ENCODE results near the gene PIGC.
"Not testable (repeated sequence)": the region's sequence is repeated elsewhere in the genome, so short reads cannot be mapped to it uniquely, and the experiment has no call there.

Gene PIGC

DNA sequence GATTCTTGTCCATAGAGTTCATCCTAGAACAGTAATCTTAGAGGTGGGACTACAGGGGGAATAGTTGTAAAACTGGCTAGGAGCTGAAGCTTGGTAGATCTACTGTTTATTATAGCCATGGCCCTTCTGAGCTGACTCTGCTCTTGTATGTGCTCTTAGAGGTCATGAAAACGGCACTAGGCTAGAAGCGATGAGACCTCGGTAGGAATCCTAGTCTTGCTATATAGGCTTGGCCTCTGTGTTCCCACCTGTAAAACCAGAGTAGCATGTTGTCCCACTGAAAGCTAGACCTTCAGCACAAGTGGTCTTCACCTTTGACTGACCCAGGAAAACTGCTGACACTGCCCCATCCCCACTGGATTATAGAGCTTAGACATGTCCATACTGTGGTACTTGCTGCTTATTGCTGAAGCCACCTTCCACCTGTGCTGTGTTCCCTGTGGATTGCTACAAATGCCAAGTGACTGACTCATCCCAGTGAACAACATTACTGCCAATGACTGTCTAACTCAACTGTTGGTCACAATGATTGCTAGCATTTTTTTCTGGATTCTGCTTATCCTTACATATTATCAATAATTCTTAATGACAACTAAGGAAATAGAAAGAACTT lies 23.0 kb upstream of the PIGC start:
- DNase-seq (ENCODE audit: low read depth in 2 of 2) = no peak

DNA sequence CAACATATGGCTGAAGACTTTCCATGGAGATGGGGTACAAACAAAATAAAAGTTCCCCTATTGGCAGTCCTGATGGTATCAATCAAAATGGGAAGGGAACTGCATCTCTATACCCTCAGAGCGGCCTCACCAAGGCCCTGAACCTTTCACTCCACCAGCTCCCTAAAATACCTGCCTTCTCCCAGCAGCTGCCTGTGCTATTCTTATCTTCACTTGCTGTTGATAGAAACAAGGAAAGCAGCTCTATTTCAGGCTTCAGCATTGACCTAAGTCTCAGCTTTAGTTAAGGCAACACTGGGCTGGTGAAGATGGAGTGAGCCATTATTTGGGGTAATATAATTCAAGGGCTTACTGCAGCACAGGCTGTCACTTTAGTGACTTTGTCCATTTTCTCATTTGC lies 21.7 kb upstream of the PIGC start:
- no peak for DNase-seq (ENCODE audit: low read depth in 2 of 2)

DNA sequence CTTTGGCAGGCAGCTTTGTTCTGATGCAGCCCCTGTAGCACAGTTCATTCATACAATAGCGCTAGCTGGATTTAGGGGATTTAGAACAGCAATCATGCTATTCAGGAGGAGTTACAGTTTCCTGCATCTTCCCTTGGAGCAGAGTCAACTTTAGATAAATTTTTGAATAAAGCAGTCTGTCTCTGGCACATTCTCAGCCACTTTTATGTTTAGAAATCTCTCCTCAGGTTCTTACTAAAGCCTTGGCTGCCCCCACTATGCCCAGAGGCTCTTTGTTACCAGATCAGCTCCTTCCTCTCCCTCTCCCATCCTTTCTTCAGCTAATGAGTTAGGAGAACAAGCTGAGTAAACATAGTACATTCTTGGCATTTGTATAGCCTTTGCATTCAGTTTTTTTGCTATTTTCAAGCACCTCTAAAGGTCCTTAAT lies 17.0 kb upstream of the PIGC start:
- no peak for DNase-seq (ENCODE audit: low read depth in 2 of 2)

DNA sequence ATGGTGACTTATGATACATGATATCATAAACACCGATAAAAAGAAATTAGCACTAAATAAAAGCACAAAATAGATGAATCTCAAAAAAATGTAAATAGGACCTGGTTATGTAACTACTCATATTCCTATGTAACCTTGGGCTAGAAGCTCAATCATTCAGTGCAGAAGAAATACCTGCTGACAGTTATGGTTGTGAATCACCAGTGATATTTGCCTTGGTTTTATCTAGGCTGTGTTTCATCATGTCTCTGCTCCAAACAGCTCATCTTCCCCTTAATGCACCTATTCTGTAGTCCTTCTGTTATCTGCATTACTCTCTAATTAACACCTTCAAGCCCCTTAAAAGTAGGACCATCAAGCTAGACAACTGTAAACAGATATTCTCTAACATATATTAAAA lies 16.3 kb upstream of the PIGC start:
- DNase-seq (ENCODE audit: low read depth in 2 of 2) = no peak

DNA sequence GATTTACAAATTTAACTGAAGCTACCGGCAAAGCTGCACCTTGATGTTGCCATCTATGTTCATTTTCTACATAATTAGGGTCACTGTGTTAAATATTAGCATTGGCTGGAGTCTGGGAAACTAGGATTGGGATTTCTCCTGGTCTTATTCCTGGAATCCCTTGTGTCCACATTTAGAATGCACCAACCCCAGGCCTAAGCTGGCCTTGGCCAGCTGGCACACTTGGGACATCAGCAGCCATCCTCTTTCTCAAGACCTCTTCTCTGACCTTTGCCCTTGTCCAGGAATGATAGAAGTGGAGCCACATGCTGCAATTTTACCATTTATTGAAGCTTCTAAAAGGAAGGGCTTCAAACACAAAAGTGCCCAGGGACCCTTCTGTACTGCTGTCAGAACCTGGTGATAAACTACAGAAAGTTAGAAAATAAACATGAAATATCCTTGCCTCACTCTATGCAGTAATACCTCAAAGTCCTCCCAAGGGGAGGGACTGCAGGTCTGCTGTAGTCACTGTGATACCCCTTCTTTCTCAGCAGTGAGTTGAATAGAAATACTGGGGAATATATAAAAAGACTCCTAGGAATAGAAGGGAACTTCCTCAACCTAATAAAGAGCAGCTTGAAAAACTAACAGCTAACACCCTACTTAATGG lies 13.7 kb upstream of the PIGC start:
- no peak for DNase-seq (ENCODE audit: low read depth in 2 of 2)

DNA sequence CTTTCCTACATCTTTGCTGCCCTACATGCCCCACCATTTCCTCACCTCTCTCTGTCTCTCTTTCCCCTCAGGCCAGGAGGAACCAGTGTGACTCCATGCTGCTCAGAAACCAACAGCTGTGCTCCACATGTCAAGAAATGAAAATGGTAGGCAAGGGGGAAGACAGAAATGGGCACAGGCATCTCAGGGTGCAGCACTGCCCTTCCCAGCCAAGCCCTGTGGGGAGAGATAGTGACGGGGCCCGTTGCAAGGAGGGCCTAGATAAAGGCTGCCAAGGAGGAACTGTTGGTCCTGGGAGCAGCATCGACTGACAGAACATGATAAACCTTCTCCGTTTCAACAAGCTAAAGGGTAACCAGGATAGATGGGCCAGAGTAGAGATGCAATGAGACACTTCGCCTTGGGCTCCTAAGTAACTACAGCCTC lies 12.5 kb upstream of the PIGC start:
- DNase-seq (ENCODE audit: low read depth in 2 of 2) = no peak

DNA sequence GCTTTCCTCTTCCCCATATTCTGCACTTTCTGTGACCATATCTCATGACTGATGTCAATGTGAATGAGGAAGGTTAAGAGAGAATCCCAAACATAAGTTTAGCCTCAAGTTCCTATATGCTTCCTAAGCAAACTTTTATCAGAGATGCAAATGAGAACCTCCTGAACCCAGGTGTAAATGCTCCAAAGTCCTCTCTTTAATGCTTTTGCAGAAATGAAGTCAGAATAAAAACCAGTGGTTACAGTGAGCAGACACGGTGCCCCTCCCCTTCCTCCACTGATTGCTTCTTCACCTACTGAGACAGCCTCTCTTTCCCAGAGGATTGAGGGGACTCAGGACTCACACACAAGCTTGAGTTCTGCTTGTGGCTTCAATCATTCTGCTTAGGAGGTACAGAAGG lies 11.6 kb upstream of the PIGC start:
- no peak for DNase-seq (ENCODE audit: low read depth in 2 of 2)

DNA sequence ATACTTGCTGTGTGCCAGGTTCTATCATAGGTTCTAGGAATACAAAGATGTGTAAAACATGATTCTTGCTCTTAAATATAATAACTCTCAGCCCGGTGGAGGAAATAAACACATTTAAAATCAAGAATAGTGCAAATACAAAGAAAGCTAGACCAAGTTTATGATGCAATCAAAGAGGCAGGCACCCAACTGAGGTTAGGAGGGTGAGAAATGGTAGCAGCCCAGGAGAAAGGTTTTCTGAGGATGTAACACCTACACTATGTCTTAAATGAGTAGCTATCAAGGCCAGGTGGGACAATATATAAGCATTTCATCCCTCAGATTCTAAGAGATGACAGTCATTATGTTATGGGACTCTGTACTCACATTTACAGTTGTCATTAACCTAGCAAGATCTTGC lies 9.7 kb upstream of the PIGC start:
- no peak for DNase-seq (ENCODE audit: low read depth in 2 of 2)

DNA sequence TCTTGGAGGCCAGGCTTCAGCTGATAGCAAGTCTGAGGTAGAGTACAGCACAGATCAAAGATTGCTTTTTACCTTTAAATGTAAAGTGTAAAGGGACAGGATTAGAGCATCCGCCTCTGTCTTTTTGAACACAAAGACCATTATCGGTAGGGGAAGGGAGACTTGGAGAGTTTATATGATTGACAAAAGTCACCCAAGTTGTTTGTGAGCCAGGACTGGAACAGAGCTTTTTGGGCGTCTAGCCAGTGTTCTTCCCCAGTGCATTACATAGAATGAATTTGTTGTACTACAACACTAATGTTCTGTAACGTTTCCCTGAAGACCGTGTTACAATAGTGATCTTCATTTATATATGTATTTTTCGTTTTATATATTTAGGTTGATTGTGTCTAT lies 9.3 kb upstream of the PIGC start:
- no peak for DNase-seq (ENCODE audit: low read depth in 2 of 2)

DNA sequence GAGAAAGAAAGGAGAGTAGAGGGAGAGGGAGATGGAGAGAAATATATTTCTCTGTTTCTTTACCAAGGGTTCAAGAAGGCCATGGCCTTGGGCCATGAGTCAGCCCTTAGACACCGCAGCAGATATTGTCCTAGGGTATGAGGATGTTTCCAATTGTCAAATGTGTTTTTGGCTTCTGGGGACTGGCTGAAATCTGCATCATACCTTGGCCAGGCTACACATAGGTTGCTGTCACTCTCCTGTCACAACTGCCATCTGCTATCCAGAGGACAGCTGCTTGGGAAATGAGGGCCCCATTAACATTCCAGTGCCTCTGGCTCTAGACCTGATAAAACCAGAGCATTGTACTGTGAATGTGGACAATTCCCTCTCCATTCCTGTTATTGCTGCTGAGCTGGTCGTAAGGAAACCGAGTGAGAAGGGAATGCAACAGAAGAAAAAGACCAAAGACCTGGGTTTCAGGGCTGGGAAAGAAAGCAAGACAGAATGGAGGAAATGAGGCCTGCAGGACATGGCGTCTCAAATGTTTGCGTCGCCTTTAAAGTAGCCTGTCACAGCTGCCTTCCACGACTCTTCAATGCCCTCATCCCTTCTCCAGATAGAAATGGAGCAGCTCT lies 8.8 kb upstream of the PIGC start:
- DNase-seq (ENCODE audit: low read depth in 2 of 2) = no peak

DNA sequence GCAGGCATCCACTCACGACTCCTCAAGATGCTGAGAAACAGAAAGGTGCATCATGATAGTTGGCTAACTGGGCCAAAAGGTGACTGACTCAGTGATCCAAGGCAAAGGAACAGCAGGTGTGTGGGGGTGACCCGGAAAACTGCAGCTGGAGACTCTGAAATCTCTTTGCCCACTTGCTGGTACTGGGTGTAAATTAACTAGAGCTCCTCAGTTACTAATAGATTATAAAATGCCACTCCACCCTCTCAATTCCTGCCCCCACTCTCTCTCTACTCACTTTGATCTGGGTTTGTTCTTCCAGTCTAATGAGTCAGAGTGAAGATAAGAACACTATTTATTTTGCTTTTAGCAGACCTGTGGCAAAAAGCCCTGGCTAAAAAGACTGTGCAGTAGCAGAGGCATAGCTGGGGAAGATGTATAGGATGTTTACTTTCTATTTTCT lies 7.2 kb upstream of the PIGC start:
- no peak for DNase-seq (ENCODE audit: low read depth in 2 of 2)

DNA sequence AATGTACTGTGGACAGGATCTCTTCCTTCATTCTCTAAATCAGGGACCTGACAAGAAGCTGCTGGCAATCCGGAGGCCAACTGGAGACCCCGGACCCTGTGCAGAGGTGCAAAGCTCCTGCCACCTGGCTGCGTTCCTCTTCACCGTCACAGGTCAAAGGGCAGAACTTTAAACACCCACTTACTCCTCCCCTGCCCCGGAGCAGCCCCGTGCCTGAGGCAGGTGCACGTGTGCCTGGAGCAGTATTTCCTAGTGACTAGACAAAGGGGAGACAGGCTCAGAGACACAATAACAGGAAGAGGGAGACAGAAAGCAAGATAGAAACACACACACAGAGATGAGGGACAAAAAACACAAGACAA lies 6.6 kb upstream of the PIGC start:
- DNase-seq (ENCODE audit: low read depth in 2 of 2) = no peak

DNA sequence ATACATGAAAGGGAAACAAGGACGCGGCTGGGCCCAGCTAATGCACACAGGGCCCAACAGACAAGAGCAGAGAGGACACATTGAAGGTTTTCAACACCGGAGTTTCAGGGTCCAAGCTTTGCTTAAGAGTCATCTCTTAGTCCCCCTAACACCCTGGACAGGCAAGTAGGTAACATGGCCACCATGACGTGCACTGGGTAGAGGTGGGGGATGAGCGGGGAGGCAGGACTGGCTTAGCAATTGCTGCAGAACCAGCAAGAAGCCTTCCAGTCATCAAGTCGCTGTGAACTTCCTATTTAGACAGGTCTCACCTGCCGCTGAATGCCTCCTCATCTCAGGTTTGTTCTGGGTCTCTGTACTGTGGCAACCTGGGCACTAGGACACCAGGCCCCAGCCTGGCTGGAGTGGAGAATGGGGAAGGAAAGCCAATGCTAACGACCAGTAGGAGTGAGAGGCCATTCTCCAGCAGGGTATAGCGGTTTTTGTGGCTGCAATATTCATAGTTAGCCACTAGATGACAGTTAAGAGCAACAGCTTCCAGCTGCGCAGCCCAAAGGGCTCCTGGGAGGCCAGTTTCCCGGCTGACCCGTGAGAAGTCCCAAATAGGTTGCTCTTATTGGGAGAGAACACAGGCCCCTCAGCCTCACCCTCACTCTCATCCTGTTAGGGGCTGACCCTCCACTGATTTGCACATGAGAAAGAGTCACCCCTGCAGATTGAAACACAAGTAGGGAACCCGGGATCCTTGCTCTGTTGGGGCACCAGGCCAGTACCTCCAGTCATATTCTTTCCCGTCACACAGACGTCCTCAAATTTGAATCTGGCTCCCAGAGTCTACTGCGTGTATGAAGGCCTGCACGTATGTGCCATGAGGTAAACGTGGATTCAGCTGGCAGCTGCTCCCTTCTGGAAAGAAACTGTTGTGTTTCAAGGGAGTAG lies 6.0 kb upstream of the PIGC start:
- DNase-seq (ENCODE audit: low read depth in 2 of 2) = no peak

DNA sequence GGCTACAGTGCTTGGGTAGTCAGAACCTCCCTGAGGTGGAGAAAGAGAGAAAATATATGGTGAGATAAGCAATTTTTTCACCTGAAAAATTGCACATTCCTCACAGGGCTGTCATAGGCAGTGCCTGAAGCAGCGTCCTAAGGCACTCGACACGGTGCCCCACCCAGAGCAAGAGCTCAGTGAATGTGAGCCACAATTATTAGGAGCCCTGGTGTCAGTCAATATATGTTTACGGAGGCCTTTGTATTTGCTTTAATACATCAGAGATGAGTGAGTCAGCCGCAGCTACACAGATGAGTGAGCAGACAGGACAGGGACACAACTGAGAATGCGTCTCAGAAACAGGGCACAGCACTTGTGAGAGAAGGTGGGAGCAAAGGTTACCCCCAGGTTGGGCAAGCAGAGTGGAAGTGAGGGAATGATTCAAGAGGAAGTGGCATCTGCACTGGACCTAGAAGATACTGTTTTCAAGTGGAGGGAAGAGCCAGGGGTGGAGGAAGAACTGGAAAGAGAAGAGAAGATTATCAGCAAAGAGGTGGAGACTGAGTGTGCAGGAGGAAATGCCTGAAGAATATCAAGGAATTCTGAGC lies 5.2 kb upstream of the PIGC start:
- no peak for DNase-seq (ENCODE audit: low read depth in 2 of 2)

DNA sequence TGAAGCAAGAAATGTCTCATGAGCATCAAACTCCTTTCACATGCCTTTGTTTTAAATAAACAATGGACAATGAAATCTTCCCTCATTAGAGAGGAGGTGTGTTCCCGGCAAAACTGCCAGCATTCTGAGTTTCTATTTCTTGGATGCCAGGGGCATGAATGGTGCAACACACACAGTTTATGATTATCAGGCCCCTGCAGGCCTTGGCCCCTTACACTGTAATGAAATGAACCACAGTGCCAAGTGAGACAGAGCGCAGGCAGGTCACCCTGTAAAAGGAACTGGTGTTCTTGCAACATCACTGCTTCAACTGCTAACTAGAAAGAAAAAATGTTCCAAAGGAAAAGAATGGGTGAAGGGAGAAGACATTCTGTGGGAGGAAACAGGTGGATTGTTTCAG lies 3.8 kb upstream of the PIGC start:
- no peak for DNase-seq (ENCODE audit: low read depth in 2 of 2)

DNA sequence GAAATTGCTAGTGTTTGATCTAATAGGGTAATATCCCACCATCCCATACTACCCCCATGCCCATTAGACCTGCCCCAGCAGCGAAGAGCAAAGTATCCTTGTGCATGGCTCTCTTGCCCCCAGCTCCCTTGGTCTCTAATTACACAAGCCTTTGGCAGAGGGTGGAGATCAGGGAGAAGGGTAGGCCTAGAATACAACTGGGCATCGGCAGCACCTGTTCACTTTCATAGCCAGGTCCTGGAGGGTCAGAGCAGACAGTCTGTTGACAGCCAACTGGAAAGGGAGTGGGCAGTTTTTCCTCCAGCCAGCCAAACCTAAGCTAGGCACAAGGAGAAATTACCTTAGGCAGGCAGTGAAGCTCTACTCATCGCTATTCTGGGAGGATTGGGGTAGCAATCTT lies 2.7 kb upstream of the PIGC start:
- DNase-seq (ENCODE audit: low read depth in 2 of 2) = no peak

DNA sequence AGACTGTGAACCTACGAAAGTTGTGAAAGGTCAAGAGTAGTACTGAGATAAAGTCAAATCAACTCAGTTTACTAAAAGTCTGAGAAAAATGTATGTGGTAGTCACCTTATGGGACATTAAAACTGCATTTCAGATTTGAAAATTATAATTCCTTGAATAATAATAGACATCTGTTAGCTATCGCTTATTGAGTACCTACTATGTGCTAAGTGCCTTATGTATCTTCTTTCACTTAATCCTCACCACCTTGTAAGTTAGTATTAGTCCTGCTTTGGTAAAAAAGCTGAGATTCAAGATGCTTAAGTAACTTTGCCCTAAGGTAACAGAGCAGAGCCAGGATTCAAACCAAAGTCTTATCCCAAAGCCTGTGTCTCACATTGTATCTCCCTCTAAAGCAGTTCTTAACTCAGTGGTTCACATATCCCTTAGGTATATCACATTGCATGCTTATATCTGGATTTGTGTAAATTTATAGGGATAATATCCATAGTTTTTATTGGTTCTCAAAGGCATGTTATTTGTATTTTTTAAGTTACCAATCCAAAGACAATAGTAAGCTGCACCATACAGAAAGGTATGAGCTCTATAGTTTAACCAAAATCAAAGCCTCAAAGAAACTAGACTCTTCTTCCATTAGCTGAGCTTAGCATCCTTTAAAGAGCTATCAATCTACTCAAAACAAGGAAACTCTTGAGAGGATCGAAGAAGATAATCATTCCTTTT lies 865 bp downstream of the PIGC start:
- no peak for DNase-seq (ENCODE audit: low read depth in 2 of 2)

DNA sequence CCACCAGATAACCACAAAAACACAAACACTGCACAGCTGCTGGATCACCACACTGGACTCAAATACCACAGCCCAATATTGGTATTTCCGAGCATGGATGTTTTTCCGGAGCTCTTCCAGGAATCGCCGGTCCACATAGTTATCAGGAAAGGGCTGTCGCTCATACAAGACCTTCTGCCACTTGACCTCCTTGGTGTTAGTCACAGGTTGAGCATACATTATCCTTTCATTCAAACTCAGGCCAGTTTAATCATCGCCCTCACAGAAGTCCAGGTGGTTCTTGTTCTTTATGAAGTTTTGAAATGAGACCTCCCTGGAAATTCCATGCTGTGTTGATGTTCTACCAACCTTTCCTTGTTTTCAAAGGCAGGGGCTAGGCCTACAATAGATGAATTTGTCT lies 1.5 kb downstream of the PIGC start:
- no peak for DNase-seq (ENCODE audit: low read depth in 2 of 2)

DNA sequence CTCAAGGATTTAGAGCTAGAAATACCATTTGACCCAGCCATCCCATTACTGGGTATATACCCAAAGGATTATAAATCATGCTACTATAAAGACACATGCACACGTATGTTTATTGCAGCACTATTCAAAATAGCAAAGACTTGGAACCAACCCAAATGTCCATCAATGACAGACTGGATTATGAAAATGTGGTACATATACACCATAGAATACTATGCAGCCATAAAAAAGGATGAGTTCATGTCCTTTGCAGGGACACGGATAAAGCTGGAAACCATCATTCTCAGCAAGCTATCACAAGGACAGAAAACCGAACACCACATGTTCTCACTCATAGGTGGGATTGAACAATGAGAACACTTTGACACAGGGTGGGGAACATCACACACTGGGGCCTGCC lies 6.7 kb downstream of the PIGC start:
- not testable (repeated sequence) for DNase-seq (ENCODE audit: low read depth in 2 of 2)

DNA sequence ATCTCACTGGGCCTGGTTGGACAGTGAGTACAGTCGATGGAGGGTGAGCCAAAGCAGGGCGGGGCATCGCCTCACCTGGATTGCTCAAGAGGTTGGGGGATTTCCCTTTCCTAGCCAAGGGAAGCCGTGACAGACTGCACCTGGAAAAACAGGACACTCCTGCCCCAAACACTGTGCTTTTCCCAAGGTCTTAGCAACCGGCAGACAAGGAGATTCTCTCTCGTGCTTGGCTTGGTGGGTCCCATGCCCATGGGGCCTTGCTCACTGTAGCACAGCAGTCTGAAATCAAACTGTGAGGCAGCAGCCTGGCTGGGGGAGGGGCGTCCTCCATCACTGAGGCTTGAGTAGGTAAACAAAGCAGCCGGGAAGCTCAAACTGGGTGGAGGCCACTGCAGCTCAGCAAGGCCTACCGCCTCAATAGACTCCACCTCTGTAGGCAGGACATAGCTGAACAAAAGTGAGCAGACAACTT lies 12.1 kb downstream of the PIGC start:
- no peak for DNase-seq (ENCODE audit: low read depth in 2 of 2)

DNA sequence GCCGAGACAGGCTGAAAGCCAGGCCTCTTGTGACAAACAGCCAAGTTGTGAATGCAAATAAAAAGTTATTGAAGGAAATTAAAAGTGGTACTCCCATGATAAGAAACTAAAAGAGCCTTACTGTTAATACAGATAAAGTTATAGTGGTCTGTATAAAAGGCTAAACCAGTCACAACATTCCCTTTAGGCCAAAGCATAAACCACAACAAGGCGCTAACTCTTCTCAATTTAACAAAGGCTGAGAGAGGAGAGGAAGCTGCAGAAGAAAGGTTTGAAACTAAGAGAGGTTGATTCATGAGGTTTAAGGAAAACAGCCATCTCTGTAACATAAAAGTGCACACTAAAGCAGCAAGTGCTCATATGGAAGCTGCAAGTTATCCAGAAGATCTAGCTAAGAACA lies 12.7 kb downstream of the PIGC start:
- no peak for DNase-seq (ENCODE audit: low read depth in 2 of 2)

Data from stimulated activated CD8-positive, alpha-beta memory T cell treated with anti-CD3 and anti-CD28 coated beads, Interleukin-2, amount 100 ng/mL, for 1 hour (primary cell).